Gastroesophageal sphincter (tissue), 4 donors: ENCODE measurements around the gene CTLA4. TPM values are rescaled to one million over a fixed set of nuclear protein-coding genes. Genes with fewer than 3 reads are reported as not detected.

Source experiments
- ATAC-seq: fragments of 150-250 bp; one replicate; pipeline ENCODE4 v1.9.1; 2016; ENCODE audit warnings: mild to moderate bottlenecking, moderate library complexity
- H3K27ac ChIP-seq, 4 donors: fragments of 200-600 bp; sonication (generic) in 3 of 4; 1 replicate in 3 of 4; 2 replicates in 1 of 4; pipeline ENCODE4 v1.5.1; 2016 to 2019
- H3K27me3 ChIP-seq: fragments of 200-600 bp; sonication (generic); one replicate; pipeline ENCODE4 v1.5.1; 2019
- H3K36me3 ChIP-seq, 2 donors: fragments of 200-600 bp; sonication (generic); one replicate each; pipeline ENCODE4 v1.5.1; 2019; ENCODE audit warnings: control low read depth in 1 of 2
- H3K4me1 ChIP-seq, 3 donors: fragments of 200-600 bp; sonication (generic); 1 replicate in 2 of 3; 2 replicates in 1 of 3; pipeline ENCODE4 v1.5.1; 2016 to 2019; ENCODE audit warnings: control low read depth in 2 of 3
- H3K4me3 ChIP-seq, 2 donors: fragments of 200-600 bp; sonication (generic); one replicate each; pipeline ENCODE4 v1.5.1; 2019; ENCODE audit warnings: mild to moderate bottlenecking in 1 of 2, moderate library complexity in 1 of 2
- H3K9me3 ChIP-seq, 3 donors: fragments of 200-600 bp; sonication (generic); one replicate each; pipeline ENCODE4 v1.5.1; 2017 to 2019; ENCODE audit warnings: control low read depth in 2 of 3
- EP300 ChIP-seq: sonication (generic); formaldehyde crosslinking; IDR thresholded peaks from one replicate; pipeline ENCODE4 v1.6.1; 2017; ENCODE audit warnings: antibody characterized with exemption, mild to moderate bottlenecking
- POLR2A ChIP-seq, 2 donors: fragments of 450-650 bp; IDR thresholded peaks; one replicate each; pipeline ENCODE4 v1.6.1; 2017; ENCODE audit warnings: antibody characterized with exemption in 2 of 2, mild to moderate bottlenecking in 2 of 2, moderate library complexity in 1 of 2
- POLR2AphosphoS5 ChIP-seq: sonication (generic); formaldehyde crosslinking; IDR thresholded peaks from one replicate; pipeline ENCODE4 v1.6.1; 2017; ENCODE audit warnings: antibody characterized with exemption
- WGBS, 2 donors: methylation state at CpG; one replicate each; pipeline ENCODE4 v1.1.5; 2018; ENCODE audit warnings: low coverage in 1 of 2; 5-methylcytosine and 5-hydroxymethylcytosine counted together
- total RNA-seq, 4 donors: library from RNA; depleted of rRNA; stranded (reverse); fragments of >200 nt; gene quantifications; one replicate each; pipeline ENCODE4 v1.1.0, GENCODE V29; 2016
- TF ChIP-seq, protein P1 (sequence below), 4 experiments: fragments of 200-600 bp in 2 of 4; fragments of 450-650 bp in 2 of 4; sonication (generic) in 1 of 4; IDR thresholded peaks; one replicate each; pipeline ENCODE4 v1.5.1; 2017 to 2019; ENCODE audit warnings: antibody characterized with exemption in 4 of 4, mild to moderate bottlenecking in 2 of 4, moderate library complexity in 2 of 4

Gene CTLA4
- total RNA-seq, 4 donors from 2014 or later, result 0.81 TPM; not detected in 3

DNA sequence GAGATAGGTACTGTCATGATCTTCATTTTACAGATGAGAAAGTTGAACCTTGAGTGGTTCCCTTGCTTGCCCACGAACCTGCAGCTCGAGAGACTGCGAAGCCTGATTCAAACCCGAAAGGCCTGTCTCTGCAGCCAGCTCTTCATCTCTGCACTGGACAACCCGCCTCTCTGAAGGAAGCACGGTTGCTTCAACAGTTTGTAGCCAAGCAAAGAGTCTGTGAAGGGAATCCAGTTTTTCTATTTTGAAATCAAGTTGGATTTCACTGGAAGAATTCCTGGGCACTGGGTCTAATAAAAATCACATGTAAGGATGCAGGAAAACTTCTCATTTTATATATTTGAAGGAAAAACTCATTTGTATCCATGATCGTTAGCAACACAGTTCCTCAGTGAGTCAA, 47.7 kb downstream of the CTLA4 start:
- 63 to 80% methylated on average over 3 to 6 of the region's 7 CpGs for WGBS, 2 donors
- no peaks in the 10 kb centered on the region for H3K36me3 ChIP-seq
- TF ChIP-seq, protein P1, sequence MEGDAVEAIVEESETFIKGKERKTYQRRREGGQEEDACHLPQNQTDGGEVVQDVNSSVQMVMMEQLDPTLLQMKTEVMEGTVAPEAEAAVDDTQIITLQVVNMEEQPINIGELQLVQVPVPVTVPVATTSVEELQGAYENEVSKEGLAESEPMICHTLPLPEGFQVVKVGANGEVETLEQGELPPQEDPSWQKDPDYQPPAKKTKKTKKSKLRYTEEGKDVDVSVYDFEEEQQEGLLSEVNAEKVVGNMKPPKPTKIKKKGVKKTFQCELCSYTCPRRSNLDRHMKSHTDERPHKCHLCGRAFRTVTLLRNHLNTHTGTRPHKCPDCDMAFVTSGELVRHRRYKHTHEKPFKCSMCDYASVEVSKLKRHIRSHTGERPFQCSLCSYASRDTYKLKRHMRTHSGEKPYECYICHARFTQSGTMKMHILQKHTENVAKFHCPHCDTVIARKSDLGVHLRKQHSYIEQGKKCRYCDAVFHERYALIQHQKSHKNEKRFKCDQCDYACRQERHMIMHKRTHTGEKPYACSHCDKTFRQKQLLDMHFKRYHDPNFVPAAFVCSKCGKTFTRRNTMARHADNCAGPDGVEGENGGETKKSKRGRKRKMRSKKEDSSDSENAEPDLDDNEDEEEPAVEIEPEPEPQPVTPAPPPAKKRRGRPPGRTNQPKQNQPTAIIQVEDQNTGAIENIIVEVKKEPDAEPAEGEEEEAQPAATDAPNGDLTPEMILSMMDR (IDR thresholded peaks at IDR 0.05), result no peak
- TF ChIP-seq POLR2A (IDR thresholded peaks at IDR 0.05), result no peak
- TF ChIP-seq POLR2AphosphoS5, result no peak
- TF ChIP-seq EP300, result no peak
- H3K4me3 ChIP-seq, result no peak overlapping the region
- H3K4me1 ChIP-seq, result peaks cover 0 to 24% (median 0%) of the 10 kb centered on the region in 3 donors
- no peak for ATAC-seq
- no peaks in the 10 kb centered on the region for H3K9me3 ChIP-seq
- no peak overlapping the region for H3K27ac ChIP-seq
- H3K27me3 ChIP-seq, result no peaks in the 10 kb centered on the region

DNA sequence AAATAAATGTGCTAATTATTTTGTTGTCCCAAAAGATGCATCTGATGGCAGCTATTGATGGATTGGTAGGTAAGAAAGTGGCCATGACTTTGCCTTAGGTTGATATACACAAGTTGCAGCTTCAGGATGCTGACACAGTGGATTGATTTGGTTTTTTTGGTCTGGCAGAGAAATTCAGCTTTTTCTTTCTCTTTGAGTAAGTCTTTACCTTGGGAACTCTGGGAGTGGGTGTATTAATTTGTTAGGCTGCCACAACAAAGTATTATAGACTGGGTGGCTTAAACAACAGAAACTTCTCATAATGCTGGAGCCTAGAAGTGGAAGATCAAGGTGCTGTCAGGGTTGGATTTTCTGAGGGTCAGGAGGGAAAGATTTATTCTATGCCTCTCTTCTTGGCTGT, 49.2 kb downstream of the CTLA4 start:
- peaks cover 0 to 24% (median 0%) of the 10 kb centered on the region in 3 donors for H3K4me1 ChIP-seq
- no peak overlapping the region for H3K4me3 ChIP-seq
- H3K27ac ChIP-seq, result no peak overlapping the region
- no peaks in the 10 kb centered on the region for H3K9me3 ChIP-seq
- no peaks in the 10 kb centered on the region for H3K36me3 ChIP-seq
- H3K27me3 ChIP-seq, result no peaks in the 10 kb centered on the region
- TF ChIP-seq, protein P1 (IDR thresholded peaks at IDR 0.05), result no peak
- TF ChIP-seq POLR2A (IDR thresholded peaks at IDR 0.05), result no peak
- TF ChIP-seq EP300, result no peak
- TF ChIP-seq POLR2AphosphoS5, result no peak
- ATAC-seq, result no peak

DNA sequence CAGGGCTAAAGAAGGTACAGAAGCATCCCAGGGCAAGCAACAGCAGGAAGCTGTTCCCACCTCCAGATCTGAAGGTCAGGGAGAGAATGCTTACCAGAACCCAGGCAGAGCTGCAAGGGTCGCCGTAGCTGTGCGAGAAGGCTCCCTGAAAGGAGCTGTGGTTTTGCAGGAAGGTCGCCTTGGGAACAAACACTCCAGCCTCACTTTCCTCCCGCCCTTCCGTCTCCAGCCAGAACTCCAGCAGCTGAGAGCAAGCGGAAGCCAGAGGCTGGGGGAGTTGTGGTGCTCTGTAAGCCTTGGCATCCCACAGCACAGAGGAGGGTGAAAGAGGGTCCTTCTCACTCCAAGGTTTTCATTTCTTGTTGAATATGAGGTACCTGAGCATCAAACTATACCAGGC, 50.7 kb downstream of the CTLA4 start:
- Histone ChIP-seq H3K4me3 (no peak overlapping the region), H3K27me3 (no peaks in the 10 kb centered on the region), H3K36me3 (no peaks in the 10 kb centered on the region), H3K9me3 (no peaks in the 10 kb centered on the region), H3K4me1 (peaks cover 0 to 24% (median 0%) of the 10 kb centered on the region in 3 donors), H3K27ac (no peak overlapping the region)
- no peak for ATAC-seq
- TF ChIP-seq, protein P1 (IDR thresholded peaks at IDR 0.05), result no peak
- TF ChIP-seq POLR2A (IDR thresholded peaks at IDR 0.05) (no peak), EP300 (no peak), POLR2AphosphoS5 (no peak)
- WGBS, 2 donors, result 19% methylated on average over 3 of the region's 7 CpGs; no CpG with 5 or more reads in 1 of the 2 donors

DNA sequence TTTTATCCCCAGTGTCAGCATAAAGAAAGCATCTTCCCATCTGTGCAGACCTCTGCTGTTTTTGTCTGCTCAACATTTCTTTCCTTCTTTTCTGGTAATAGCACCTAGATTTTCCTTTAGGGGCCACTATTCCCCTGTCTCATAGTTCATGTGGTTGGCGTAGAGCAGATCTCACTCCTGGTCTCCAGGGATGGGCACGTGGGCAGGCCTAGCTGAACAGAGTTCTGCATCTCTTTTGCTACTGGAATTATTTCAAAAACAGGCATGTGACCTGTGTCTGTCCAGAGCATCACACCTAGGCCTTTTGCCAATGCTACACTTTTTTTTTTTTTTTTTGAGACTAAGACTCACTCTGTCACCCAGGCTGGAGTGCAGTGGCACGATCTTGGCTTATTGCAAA, 51.3 kb downstream of the CTLA4 start:
- WGBS, 2 donors, result 46 to 63% methylated on average over 2 of the region's 3 CpGs
- Histone ChIP-seq H3K4me3 (no peak overlapping the region), H3K36me3 (no peaks in the 10 kb centered on the region), H3K4me1 (peaks cover 0 to 24% (median 0%) of the 10 kb centered on the region in 3 donors), H3K9me3 (no peaks in the 10 kb centered on the region), H3K27me3 (no peaks in the 10 kb centered on the region), H3K27ac (no peak overlapping the region)
- ATAC-seq, result peak; percentile 31
- TF ChIP-seq POLR2A (IDR thresholded peaks at IDR 0.05) (no peak), POLR2AphosphoS5 (no peak), EP300 (no peak)
- TF ChIP-seq, protein P1 (IDR thresholded peaks at IDR 0.05), result no peak

Other genes with a start within 250 kb of the CTLA4 start
- gene CD28, start 161.1 kb upstream of the CTLA4 start, total RNA-seq, result 1 to 10 TPM in 2 of 4 donors, under 1 TPM in 2; 0.19 to 2.3 (median 1.4) TPM
- under 1 TPM in 2 of 4 donors, not detected in 2; 0.13 to 0.32 TPM for gene ICOS, start 69.0 kb downstream of the CTLA4 start, total RNA-seq